ENCODE data around the gene RIPOR3.
"Not testable (repeated sequence)": the region's sequence is repeated elsewhere in the genome, so short reads cannot be mapped to it uniquely, and the experiment has no call there.

Gene RIPOR3

GRCh38 chr20:50543326-50543725, 148.0 kb downstream of the RIPOR3 start:
- no peak for DNase-seq

- no peak for DNase-seq
These were observed 149.7 kb downstream of the RIPOR3 start for GRCh38 chr20:50541606-50542041.

GRCh38 chr20:50540620-50541605, 150.4 kb downstream of the RIPOR3 start:
- DNase-seq: no peak

GRCh38 chr20:50539798-50540197, 151.5 kb downstream of the RIPOR3 start:
- not testable (repeated sequence) for DNase-seq

GRCh38 chr20:50538276-50538675, 153.1 kb downstream of the RIPOR3 start:
- DNase-seq: no peak

- DNase-seq: no peak
These were observed 153.7 kb downstream of the RIPOR3 start for GRCh38 chr20:50537546-50538201.

GRCh38 chr20:50536333-50536732, 155.0 kb downstream of the RIPOR3 start:
- DNase-seq: no peak
